GM12878 (cell line): ENCODE measurements around the gene NECAB2. TPM values are rescaled to one million over a fixed set of nuclear protein-coding genes. Genes with fewer than 3 reads are reported as not detected.

Experiments used
- ATAC-seq: fragments of 200-7000 bp; cut with Tn5 transposase; 3 replicates; pipeline ENCODE4 v1.9.1; 2020; ENCODE audit warnings: mild to moderate bottlenecking, moderate library complexity
- BruUV-seq: library from RNA; stranded (reverse); fragments of 400-500 nt; replicated peaks from 2 replicates; lab custom pipeline; 2021; lab: Mats Ljungman, UMichigan
- CTCF ChIA-PET: fragments of 300-600 bp; sonication (Branson Sonifier 250); formaldehyde crosslinking; extraction: SDS; loops from one replicate; lab custom pipeline; 2021; ENCODE audit warnings: inconsistent platforms; lab: Yijun Ruan, JAX
- POLR2A ChIA-PET: fragments of 350-600 bp; formaldehyde crosslinking; extraction: SDS; loops from one replicate; lab custom pipeline; 2021; ENCODE audit warnings: inconsistent platforms; lab: Charles Lee
- RAD21 ChIA-PET: fragments of 300-600 bp; sonication (Branson Sonifier 250); formaldehyde crosslinking; loops from one replicate; lab custom pipeline; 2023; ENCODE audit warnings: antibody characterized with exemption; ENCODE audit not compliant: unreplicated experiment; lab: Charles Lee
- SMC1A ChIA-PET: fragments of 300-600 bp; sonication (Branson Sonifier 250); formaldehyde crosslinking; loops from one replicate; lab custom pipeline; 2023; ENCODE audit not compliant: unreplicated experiment, uncharacterized antibody; lab: Charles Lee
- DNase-seq: peaks from one replicate; pipeline ENCODE4 v3.0.0-alpha.2; 2011; ENCODE audit warnings: low read depth, low spot score
- FAIRE-seq: peaks from 3 replicates; lab custom pipeline; 2011; peaks lifted over from hg19 to GRCh38; lab: Jason Lieb, UNC
- H2AFZ ChIP-seq: 2 replicates; pipeline ENCODE4 v1.6.0; 2011; ENCODE audit warnings: low read depth, low read length, control low read depth; ENCODE audit not compliant: control insufficient read depth
- H3K27ac ChIP-seq: 2 replicates; pipeline ENCODE4 v1.5.1; 2011; ENCODE audit warnings: control low read depth; ENCODE audit not compliant: control insufficient read depth, insufficient read depth
- H3K27me3 ChIP-seq, 2 experiments: replicated peaks in 1 of 2; 2 replicates each; pipeline versions ENCODE4 v1.6.0 to v1.6.1; 2011; ENCODE audit warnings: low read length in 1 of 2; ENCODE audit not compliant: control insufficient read depth in 2 of 2, insufficient read depth in 2 of 2
- H3K36me3 ChIP-seq, 2 experiments: 2 replicates each; pipeline ENCODE4 v1.5.1; 2011; ENCODE audit warnings: low read length in 1 of 2; ENCODE audit not compliant: control insufficient read depth in 2 of 2, insufficient read depth in 2 of 2
- H3K4me1 ChIP-seq: 2 replicates; pipeline ENCODE4 v1.6.1; 2011; ENCODE audit warnings: mild to moderate bottlenecking, low read length, moderate library complexity, mixed read lengths; ENCODE audit not compliant: control insufficient read depth, insufficient read depth
- H3K4me2 ChIP-seq: 2 replicates; pipeline ENCODE4 v1.6.0; 2011; ENCODE audit warnings: control low read depth; ENCODE audit not compliant: control insufficient read depth, insufficient read depth
- H3K4me3 ChIP-seq: fragments of 200-600 bp; sonication (generic); 2 replicates; pipeline ENCODE4 v1.5.1; 2016
- H3K79me2 ChIP-seq: 2 replicates; pipeline ENCODE4 v1.6.0; 2011; ENCODE audit warnings: low read length; ENCODE audit not compliant: control insufficient read depth, insufficient read depth
- H3K9ac ChIP-seq: 2 replicates; pipeline ENCODE4 v1.8.0; 2011; ENCODE audit warnings: low read length, control low read depth, mixed read lengths; ENCODE audit not compliant: control insufficient read depth, insufficient read depth
- H3K9me3 ChIP-seq: replicated peaks from 3 replicates; pipeline ENCODE4 v1.5.1; 2011; ENCODE audit warnings: mild to moderate bottlenecking, low read length; ENCODE audit not compliant: control insufficient read depth, insufficient read depth
- H4K20me1 ChIP-seq: 2 replicates; pipeline ENCODE4 v1.6.0; 2011; ENCODE audit not compliant: control insufficient read depth, insufficient read depth
- CBX3 ChIP-seq: fragments of 200-600 bp; sonication (generic); IDR thresholded peaks from 2 replicates; pipeline ENCODE4 v1.6.1; 2016; ENCODE audit warnings: low read depth, borderline replicate concordance
- CEBPB ChIP-seq, 2 experiments: fragments of 150-350 bp in 1 of 2; IDR thresholded peaks; 2 replicates each; pipeline ENCODE4 v1.6.1; 2012 to 2014; ENCODE audit warnings: low read depth in 2 of 2, low read length in 2 of 2, borderline replicate concordance in 1 of 2, inconsistent platforms in 1 of 2
- IKZF1 ChIP-seq: fragments of 450-650 bp; conservative IDR thresholded peaks from 2 replicates; pipeline ENCODE4 v1.6.1; 2017; ENCODE audit warnings: antibody characterized with exemption, mild to moderate bottlenecking
- NBN ChIP-seq: fragments of 450-650 bp; IDR thresholded peaks from 2 replicates; pipeline ENCODE4 v1.6.1; 2016
- PAX5 ChIP-seq: IDR thresholded peaks from 2 replicates; pipeline ENCODE4 v1.6.1; 2011; ENCODE audit warnings: low read depth, low read length, borderline replicate concordance
- POLR2AphosphoS2 ChIP-seq: IDR thresholded peaks from 2 replicates; pipeline ENCODE4 v1.6.1; 2011; ENCODE audit warnings: low read depth, mild to moderate bottlenecking, low read length, improper control_type of control experiment, moderate library complexity
- POU2F2 ChIP-seq: IDR thresholded peaks from 3 replicates; pipeline ENCODE4 v1.6.1; 2011; ENCODE audit warnings: low read depth, mild to moderate bottlenecking, low read length, borderline replicate concordance
- RUNX3 ChIP-seq: IDR thresholded peaks from 2 replicates; pipeline ENCODE4 v1.6.1; 2012; ENCODE audit warnings: low read length, inconsistent platforms
- SMAD1 ChIP-seq: fragments of 450-650 bp; IDR thresholded peaks from 2 replicates; pipeline ENCODE4 v1.6.1; 2018; ENCODE audit warnings: mild to moderate bottlenecking, low read depth; ENCODE audit not compliant: partially characterized antibody
- SREBF1 ChIP-seq: IDR thresholded peaks from 2 replicates; pipeline ENCODE4 v1.6.1; 2012; ENCODE audit warnings: mild to moderate bottlenecking, low read length
- SUPT20H ChIP-seq: IDR thresholded peaks from 2 replicates; pipeline ENCODE4 v1.6.1; 2011; ENCODE audit warnings: low read depth, mild to moderate bottlenecking, low read length, moderate library complexity, borderline replicate concordance; ENCODE audit not compliant: control insufficient read depth
- TAF1 ChIP-seq: IDR thresholded peaks from 2 replicates; pipeline ENCODE4 v1.6.1; 2011; ENCODE audit warnings: mild to moderate bottlenecking, low read depth, low read length, borderline replicate concordance
- TCF3 ChIP-seq: IDR thresholded peaks from 2 replicates; pipeline ENCODE4 v1.6.1; 2012; ENCODE audit warnings: low read depth, mild to moderate bottlenecking, low read length, borderline replicate concordance; ENCODE audit not compliant: insufficient read depth
- ZNF207 ChIP-seq: fragments of 450-650 bp; IDR thresholded peaks from 2 replicates; pipeline ENCODE4 v1.6.1; 2014; ENCODE audit warnings: antibody characterized with exemption, mild to moderate bottlenecking, borderline replicate concordance
- WGBS: methylation state at CpG from one replicate; pipeline ENCODE4 v1.1.6; 2016; ENCODE audit warnings: low lambda C conversion rate; ENCODE audit not compliant: insufficient replicate concordance, insufficient coverage; ENCODE audit errors: missing lambda C conversion rate; 5-methylcytosine and 5-hydroxymethylcytosine counted together
- in situ Hi-C: fragments of 300-500 bp; cut with MboI; formaldehyde crosslinking; loops from 9 replicates; pipeline ENCODE4 v1.14.3; 2018; ENCODE audit warnings: mixed read lengths
- intact Hi-C: fragments of 100-400 bp; cut with micrococcal nuclease; formaldehyde crosslinking; loops from one replicate; pipeline ENCODE4 v1.14.2; 2022; ENCODE audit not compliant: unreplicated experiment
- polyA plus RNA-seq, 11 experiments: library from polyadenylated mRNA; depleted of rRNA in 4 of 11; unstranded in 6 of 11; stranded (reverse) in 5 of 11; fragments of >200 nt; fragmentation: Nextera tagmentation in 4 of 11; fragmentation: Illumina TruSeq in 1 of 11; extraction: Ambion mirVana in 4 of 11; extraction: Trizol in 1 of 11; gene quantifications; 1 replicate in 1 of 11; 2 replicates in 10 of 11; pipeline versions ENCODE4 v1.2.1 to v1.2.3, GENCODE V29; 2011 to 2016; ENCODE audit warnings: inconsistent platforms in 2 of 11, missing spikeins in 2 of 11, low read depth in 1 of 11
- total RNA-seq, 4 experiments: library from RNA; depleted of rRNA in 3 of 4; stranded (reverse); fragments of >200 nt in 3 of 4; fragmentation: Illumina TruSeq in 1 of 4; extraction: Trizol in 1 of 4; gene quantifications; 2 replicates each; pipeline versions ENCODE4 v1.2.1 to v1.2.3, GENCODE V29; 2013 to 2021
- TF ChIP-seq, protein P1 (sequence below): fragments of 450-650 bp; formaldehyde crosslinking; IDR thresholded peaks from 2 replicates; pipeline ENCODE4 v1.4.0; 2022; ENCODE audit warnings: mild to moderate bottlenecking, moderate library complexity

Gene NECAB2
- total and polyA plus RNA-seq, 10 of the 15 experiments (the other 5 are each of a cell fraction or from before 2014, with no cell fraction given): not detected

DNA sequence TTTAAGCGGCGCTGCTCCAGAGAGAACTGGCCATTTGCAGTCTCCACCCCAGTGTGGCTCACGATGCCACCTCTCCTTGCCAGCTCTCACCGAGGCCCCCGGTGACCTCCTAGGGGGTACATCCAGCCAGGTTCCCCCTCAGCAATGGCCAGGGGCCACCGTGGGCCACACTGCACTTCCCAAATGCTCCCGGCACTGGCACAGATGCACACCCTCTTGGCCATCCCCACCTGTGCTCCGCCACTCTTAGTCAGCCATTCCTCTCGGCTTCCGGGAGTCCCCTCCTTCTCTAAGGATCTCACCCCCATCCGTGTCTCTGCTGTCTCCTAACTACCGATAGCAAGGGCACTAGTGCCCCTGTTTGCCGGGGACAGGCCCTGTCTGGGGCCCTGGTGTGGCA lies 43.4 kb upstream of the NECAB2 start:
- Histone ChIP-seq H3K36me3 (no peaks in the 10 kb centered on the region), H3K4me3 (no peak overlapping the region), H3K27ac (no peak overlapping the region), H3K79me2 (no peaks in the 10 kb centered on the region), H3K9ac (no peak overlapping the region), H2AFZ (no peak overlapping the region), H4K20me1 (no peaks in the 10 kb centered on the region), H3K4me1 (no peaks in the 10 kb centered on the region), H3K27me3 (no peaks in the 10 kb centered on the region), H3K4me2 (no peak overlapping the region), H3K9me3 (no peaks in the 10 kb centered on the region)
- 77% methylated on average over 13 of the region's 13 CpGs for WGBS
- ChIA-PET SMC1A (no interaction called here), CTCF (no interaction called here), POLR2A (no interaction called here), RAD21 (no interaction called here)
- ATAC-seq (no peak), FAIRE-seq (no peak), DNase-seq (no peak)
- in situ Hi-C loops (no loop called here), intact Hi-C loops (loop anchor here (10.0 kb wide), 1 partner anchor 100 kb away; no protein-coding TSS in a partner anchor)
- BruUV-seq: no TSS peak
- no peak for TF ChIP-seq SREBF1

DNA sequence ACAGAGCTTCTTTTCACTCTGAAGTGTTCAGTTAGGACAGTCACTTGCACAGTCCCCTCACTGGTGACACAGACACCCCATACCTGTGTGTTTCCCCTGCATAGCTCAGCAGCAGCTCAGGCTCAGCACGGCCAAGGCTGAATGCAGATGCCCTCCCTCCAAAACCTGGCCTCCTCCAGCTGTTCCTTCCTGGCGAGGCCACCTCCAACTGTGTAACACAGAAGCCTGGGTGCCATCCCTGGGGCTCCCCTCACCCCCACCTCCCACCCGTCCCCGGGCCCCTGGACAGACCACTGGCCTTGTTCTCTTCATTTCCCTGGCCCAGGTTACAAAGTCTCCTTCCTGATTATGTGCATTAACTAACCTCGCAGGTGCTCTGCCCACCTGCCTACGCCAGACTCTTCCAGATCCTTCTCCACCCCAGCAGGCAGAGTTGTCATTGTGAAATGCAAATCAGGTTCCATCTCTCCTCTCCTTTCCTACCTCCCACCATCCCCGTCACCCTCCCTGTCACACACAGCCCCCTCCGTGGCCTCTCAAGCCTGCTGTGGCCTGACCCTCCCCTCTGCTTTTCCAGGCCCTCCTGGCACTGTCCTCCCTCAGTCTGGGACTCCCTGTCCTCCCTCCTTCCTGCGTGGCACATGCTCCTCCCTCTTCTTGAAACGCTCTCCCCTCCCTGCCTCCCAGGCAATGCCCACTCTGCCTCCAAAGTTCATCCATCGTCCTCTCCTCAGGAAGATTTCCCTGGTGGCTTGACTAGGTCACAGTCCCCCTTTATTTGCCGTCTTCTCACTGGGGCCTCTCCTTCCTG lies 42.7 kb upstream of the NECAB2 start:
- no peak overlapping the region for H3K27ac ChIP-seq
- ChIA-PET RAD21 (no interaction called here), CTCF (interaction anchor here (0.8 to 0.9 kb wide), 2 partner anchors 14 to 134 kb away, joined by 3 to 4 read pairs; no protein-coding TSS in a partner anchor), SMC1A (no interaction called here), POLR2A (no interaction called here)
- BruUV-seq: no TSS peak
- intact Hi-C loops: loop anchor here (10.0 kb wide), 1 partner anchor 100 kb away; no protein-coding TSS in a partner anchor
- H3K9ac ChIP-seq: no peak overlapping the region
- no peak overlapping the region for H2AFZ ChIP-seq
- no peak for FAIRE-seq
- H4K20me1 ChIP-seq: no peaks in the 10 kb centered on the region
- no peaks in the 10 kb centered on the region for H3K4me1 ChIP-seq
- no peak for ATAC-seq
- in situ Hi-C loops: no loop called here
- H3K79me2 ChIP-seq: no peaks in the 10 kb centered on the region
- no peaks in the 10 kb centered on the region for H3K9me3 ChIP-seq
- H3K4me3 ChIP-seq: no peak overlapping the region
- H3K4me2 ChIP-seq: no peak overlapping the region
- 59% methylated on average over 12 of the region's 12 CpGs for WGBS
- DNase-seq: no peak
- no peaks in the 10 kb centered on the region for H3K36me3 ChIP-seq
- H3K27me3 ChIP-seq: no peaks in the 10 kb centered on the region
- TF ChIP-seq TAF1: no peak
- TF ChIP-seq IKZF1: no peak
- TF ChIP-seq PAX5: no peak
- TF ChIP-seq NBN: no peak
- TF ChIP-seq CBX3: no peak
- TF ChIP-seq SUPT20H: no peak
- TF ChIP-seq ZNF207: no peak
- no peak for TF ChIP-seq POLR2AphosphoS2
- no peak for TF ChIP-seq SMAD1
- TF ChIP-seq TCF3: no peak
- TF ChIP-seq RUNX3: no peak
- TF ChIP-seq CEBPB (IDR thresholded peaks at IDR 0.05; ENCODE audit: borderline replicate concordance in 1 of 2, low read depth in 2 of 2, low read length in 2 of 2): no peak
- no peak for TF ChIP-seq POU2F2
- TF ChIP-seq, protein P1, sequence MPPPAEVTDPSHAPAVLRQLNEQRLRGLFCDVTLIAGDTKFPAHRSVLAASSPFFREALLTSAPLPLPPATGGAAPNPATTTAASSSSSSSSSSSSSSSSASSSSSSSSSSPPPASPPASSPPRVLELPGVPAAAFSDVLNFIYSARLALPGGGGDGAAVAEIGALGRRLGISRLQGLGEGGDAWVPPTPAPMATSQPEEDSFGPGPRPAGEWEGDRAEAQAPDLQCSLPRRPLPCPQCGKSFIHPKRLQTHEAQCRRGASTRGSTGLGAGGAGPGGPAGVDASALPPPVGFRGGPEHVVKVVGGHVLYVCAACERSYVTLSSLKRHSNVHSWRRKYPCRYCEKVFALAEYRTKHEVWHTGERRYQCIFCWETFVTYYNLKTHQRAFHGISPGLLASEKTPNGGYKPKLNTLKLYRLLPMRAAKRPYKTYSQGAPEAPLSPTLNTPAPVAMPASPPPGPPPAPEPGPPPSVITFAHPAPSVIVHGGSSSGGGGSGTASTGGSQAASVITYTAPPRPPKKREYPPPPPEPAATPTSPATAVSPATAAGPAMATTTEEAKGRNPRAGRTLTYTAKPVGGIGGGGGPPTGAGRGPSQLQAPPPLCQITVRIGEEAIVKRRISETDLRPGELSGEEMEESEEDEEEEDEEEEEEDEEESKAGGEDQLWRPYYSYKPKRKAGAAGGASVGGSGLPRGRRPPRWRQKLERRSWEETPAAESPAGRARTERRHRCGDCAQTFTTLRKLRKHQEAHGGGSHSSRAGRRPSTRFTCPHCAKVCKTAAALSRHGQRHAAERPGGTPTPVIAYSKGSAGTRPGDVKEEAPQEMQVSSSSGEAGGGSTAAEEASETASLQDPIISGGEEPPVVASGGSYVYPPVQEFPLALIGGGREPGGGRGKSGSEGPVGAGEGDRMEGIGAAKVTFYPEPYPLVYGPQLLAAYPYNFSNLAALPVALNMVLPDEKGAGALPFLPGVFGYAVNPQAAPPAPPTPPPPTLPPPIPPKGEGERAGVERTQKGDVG (CRISPR knock-in tag): no peak
